Left forelimb (tissue), 1 donor: ENCODE results near the gene FTSJ3.
"Not testable (repeated sequence)": the region's sequence is repeated elsewhere in the genome, so short reads cannot be mapped to it uniquely, and the experiment has no call there.

ENCODE experiments used
- DNase-seq: peaks from one replicate; pipeline ENCODE4 v3.0.0-alpha.2; 2018; ENCODE audit warnings: low spot score

FTSJ3 gene, protein sequence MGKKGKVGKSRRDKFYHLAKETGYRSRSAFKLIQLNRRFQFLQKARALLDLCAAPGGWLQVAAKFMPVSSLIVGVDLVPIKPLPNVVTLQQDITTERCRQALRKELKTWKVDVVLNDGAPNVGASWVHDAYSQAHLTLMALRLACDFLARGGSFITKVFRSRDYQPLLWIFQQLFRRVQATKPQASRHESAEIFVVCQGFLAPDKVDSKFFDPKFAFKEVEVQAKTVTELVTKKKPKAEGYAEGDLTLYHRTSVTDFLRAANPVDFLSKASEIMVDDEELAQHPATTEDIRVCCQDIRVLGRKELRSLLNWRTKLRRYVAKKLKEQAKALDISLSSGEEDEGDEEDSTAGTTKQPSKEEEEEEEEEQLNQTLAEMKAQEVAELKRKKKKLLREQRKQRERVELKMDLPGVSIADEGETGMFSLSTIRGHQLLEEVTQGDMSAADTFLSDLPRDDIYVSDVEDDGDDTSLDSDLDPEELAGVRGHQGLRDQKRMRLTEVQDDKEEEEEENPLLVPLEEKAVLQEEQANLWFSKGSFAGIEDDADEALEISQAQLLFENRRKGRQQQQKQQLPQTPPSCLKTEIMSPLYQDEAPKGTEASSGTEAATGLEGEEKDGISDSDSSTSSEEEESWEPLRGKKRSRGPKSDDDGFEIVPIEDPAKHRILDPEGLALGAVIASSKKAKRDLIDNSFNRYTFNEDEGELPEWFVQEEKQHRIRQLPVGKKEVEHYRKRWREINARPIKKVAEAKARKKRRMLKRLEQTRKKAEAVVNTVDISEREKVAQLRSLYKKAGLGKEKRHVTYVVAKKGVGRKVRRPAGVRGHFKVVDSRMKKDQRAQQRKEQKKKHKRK

DNA sequence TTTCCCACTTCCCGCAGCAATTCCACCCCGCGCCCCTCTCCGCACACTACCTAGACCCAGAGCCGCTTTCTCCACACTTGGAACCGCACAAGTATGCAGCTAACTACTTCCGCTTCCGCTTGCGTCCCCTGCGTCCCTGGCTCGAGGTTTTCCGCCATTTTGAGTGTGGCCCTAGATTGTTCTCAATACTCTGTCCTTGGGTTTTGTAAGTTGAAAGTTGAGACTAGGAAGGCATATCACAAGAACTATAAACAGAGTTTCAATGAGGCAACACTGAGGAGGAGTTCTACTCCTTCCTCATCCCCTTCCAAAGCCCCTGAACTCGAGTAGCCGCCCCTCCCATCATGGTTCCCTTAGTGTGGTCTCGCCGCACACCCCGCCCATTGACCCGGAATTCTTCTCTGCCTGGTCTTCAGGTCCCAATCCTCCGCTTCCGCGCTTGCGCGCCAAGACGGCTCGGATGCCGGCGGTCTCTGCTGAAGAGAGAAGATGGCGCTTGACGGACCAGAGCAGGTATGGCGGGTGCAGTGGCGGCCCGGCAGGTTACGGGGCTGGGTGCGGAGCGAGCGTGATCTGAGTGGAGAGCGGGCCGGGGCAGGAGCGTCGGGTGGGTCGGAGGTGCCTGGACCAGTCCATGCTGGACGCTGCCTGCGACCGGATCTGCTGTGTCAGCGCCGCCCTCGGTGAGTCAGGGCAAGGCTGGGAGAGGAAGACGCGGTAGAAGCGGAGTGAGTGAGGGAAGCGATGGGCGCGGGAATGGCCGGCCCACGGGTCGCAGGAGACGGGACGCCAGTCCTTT lies at the start of gene FTSJ3, which contains the start of gene PSMC5:
Gene FTSJ3, minus strand, starts transcription at position 662 of the 799 bp plus-strand sequence. CDS start 761 bp downstream, outside the sequence.
Gene PSMC5, plus strand, starts transcription at position 430 of the 799 bp plus-strand sequence. Its CDS starts 60 bp downstream, at position 490.
- DNase-seq, result peak; percentile 98

DNA sequence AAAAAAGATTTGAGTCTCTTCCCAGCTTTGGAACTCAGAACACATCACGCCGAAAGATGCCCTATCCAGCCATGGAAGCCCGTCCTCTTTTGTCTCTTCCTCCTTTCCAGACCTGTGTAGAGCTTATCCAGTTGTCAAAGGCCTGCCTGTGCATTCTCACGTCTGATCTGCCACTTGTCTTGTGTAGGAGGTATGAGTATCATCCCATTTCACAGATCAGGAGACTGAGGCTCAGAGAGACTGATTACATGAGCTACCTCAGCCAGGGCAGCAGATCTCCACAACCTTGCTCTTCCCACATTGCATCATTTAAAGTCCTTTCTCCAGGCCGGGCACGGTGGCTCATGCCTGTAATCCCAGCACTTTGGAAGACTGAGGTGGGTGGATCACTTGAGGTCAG lies 47.2 kb upstream of the FTSJ3 start:
- not testable (repeated sequence) for DNase-seq

DNA sequence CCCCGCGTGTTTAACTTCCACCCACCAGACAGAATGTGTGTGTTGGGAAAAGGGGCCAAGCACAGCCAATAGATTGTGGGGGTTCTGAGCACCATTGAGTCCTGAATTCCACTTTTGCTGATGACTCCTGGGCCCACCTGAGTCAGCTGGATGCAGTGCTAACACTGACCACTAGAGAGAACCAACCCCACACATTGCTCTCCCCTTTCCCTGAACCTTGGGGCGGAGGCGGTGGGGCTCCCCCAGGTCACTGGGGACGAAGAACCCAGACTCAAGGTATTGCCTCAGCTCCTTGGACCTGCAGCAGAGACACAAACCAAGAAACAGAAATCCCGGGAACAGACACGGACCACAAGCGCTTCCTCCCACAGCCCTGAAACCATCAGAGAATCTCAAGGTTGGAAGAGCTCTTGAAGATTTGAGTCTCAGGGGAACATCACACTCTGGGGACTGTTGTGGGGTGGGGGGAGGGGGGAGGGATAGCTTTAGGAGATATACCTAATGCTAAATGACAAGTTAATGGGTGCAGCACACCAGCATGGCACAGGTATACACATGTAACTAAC lies 46.7 kb upstream of the FTSJ3 start:
- not testable (repeated sequence) for DNase-seq

DNA sequence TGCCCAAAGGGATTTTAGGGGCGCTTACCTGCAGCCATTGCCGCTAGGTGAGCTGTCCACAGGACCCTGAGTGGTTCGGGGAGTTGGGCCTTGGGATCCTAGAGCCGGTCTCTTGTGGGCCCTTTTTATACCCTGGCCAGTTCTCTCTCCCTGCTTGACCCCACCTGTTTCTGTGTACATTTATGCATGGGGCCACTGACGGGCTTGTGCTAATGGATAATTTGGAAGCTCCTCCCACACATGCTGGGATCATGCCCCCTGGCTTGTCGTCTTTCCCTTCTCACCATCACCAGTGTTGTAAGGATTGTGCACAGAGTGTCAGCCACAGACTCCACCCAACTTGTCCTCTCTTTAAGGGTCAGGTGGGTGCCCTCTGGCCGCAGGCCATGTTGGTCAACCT lies 46.1 kb upstream of the FTSJ3 start, which contains the start of gene CSH2:
Gene CSH2, minus strand, starts transcription at position 101 of the 400 bp plus-strand sequence. Its CDS starts 63 bp downstream, at position 38.
- not testable (repeated sequence) for DNase-seq

DNA sequence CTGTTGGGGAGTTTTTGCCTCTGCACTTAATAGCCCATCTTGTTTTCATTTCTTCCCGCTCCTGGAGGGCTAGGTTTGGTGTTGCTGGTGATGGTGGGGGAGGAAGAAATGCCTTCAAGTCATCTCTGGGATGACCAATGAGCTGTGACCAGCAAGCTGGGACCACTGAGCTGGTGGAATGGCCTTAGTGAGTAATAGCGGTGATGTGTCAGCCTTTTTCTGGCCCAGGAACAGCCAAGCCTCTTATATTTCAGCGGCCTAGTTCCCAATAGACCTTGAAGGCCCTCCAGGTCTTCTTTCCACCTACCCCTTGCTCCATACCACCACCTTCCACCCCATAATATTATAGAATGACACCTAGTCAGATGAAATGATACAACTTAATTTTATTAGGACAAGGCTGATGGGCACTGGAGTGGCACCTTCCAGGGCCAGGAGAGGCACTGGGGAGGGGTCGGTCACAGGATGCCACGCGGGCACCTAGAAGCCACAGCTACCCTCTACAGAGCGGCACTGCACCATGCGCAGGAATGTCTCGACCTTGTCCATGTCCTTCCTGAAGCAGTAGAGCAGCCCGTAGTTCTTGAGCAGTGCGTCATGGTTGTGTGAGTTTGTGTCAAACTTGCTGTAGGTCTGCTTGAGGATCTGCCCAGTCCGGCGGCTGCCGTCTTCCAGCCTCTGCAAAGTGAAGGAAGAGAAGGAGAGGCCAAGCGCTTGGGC lies 44.3 kb upstream of the FTSJ3 start:
- DNase-seq, result not testable (repeated sequence)

DNA sequence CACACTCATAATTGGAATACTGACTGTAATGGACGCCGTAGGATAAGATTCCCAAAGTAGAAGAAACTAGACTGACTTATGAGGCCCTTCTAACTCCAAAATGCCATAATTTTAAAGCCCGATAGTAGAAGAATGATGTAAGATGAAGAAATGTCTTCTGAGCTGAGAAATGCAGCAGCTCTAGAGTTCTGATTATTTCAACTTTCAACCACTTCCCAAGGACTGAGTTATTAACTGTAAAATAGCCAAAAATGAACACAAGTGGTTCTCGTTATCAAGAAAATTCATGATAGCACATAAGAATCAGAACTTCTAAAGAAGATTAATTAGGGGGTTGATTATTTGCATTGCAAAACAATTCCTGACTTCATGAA lies 42.8 kb upstream of the FTSJ3 start:
- not testable (repeated sequence) for DNase-seq

DNA sequence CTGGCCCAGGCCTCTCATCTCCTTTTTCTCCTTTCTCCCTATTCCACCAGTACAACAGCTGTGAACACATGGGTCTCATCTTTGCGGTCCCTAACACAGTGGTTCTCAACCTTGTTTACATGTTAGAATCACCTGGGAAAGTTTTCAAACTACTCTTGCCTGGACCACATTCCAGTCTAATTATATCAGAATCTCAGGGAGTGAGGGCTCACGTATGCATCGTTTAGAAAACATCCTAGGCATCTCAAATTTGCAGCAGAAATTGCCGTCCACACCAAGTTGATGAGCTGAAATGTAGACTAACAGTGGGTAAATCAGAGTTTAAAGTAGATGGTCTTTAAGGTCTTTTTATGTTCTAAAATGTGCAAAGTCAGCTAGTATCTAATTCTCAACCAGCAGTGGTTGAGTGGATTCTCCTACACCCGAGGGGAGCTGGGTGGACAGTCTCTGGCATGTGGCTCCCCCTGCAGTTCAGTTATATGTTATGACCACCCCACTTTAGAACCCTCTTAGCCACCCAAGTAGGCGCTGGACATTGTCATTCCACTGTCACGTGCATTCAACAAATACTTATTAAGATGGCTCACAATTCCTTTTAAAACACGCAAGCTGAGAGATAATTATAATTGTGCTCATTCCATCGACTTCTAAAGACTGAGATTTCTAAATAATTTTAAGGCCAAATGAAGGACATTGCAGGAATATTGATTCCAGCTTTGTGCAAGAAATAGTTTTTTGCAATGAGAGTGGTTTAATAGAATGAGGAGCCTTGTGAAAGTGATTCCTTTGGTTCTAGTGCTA lies 42.2 kb upstream of the FTSJ3 start:
- not testable (repeated sequence) for DNase-seq

DNA sequence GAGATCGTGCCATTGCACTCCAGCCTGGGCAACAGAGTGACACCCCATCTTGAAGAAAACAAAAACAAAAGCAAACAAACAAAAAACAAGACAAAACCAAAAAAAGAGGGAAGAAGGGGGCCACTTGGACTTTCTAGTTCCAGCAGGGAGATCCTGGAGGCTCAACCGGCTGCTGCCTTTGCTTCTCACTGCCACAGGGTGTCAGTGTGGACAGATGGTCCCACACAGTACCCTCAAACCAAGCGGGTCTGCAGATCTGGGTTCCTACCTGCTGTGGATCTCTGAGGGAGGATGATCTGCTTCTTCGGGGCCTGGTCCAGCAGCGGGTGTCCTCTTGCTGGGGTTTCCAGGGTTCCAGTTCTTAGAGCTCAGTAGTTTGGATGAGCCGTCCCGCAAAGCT lies 39.2 kb upstream of the FTSJ3 start:
- not testable (repeated sequence) for DNase-seq

DNA sequence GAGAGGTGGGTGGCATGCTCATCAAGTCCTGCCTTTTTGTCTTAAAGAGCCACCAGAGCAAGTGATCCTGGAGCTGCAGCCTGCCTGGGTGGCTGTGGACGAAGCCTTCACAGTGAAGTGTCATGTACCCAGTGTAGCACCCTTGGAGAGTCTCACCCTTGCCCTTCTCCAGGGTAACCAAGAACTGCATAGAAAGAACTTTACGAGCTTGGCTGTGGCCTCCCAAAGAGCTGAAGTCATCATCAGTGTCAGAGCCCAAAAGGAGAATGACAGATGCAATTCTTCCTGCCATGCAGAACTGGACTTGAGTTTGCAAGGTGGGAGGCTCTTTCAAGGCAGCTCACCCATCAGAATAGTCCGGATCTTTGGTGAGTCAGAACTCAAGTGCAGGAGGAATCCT lies 31.8 kb upstream of the FTSJ3 start:
- no peak for DNase-seq

DNA sequence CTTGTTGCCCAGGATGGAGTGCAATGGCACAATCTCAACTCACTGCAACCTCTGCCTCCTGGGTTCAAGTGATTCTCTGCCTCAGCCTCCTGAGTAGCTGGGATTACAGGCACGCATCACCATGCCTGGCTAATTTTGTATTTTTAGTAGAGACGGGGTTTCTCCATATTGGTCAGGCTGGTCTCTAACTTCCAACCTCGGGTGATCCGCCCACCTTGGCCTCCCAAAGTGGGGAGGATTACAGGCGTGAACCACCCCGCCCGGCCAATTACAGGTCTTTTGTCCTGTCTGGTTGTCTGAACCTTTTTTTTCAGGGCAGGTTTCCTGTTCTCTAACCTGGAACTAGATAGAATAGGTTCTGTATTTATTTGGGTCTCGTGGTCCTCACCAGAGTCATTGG lies 29.0 kb upstream of the FTSJ3 start:
- not testable (repeated sequence) for DNase-seq

DNA sequence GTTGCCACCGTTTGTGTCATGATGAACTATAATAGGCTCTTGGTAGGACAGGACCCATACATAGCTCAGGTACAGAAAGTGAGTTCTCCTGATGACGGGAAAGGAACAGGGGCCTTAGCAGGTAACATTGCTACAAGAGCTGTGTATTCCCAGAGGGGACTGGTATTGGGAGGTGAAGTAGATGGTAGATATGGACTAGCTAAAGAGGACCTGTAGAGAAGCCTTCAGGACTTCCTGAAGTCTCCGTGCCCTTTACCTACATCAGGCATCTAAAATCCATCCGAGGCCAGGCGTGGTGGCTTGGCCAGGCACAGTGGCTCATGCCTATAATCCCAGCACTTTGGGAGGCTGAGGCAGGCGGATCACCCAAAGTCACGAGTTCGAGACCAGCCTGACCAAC lies 27.7 kb upstream of the FTSJ3 start:
- no peak for DNase-seq

DNA sequence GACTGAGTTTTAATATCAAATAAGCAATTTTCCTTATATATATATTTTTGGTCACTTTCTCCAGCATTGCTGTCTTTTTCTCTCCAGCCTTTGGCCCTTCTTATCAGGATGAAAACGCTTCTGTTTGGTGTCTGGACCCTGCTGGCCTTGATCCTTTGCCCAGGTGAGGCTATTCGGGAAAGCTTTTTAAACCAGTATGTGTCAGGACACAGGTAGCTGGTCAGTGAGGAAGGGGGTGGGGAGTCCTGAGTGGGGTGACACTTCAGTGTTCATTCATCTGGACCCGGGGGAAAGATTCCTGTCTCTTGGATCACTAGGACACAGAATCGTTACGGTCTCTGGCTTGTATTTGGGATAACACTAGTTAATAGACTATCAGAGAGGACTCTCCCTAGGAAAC lies 27.2 kb upstream of the FTSJ3 start:
- no peak for DNase-seq

DNA sequence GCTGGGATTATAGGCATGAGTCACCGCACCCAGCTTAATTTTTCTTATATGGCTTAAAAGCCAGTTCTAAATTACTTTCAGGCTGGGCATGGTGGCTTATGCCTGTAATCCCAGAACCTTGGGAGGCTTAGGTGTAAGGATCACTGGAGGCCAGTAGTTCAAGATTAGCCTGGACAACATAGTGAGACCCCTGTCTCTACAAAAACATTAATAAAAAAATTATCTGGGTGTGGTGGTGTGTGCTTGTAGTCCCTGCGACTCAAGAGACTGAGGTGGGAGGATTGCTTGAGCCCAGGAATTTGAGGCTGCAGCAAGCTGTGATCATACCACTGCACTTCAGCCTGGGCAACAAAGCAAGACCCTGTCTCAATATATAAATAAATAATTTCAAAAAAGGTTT lies 25.8 kb upstream of the FTSJ3 start:
- no peak for DNase-seq

DNA sequence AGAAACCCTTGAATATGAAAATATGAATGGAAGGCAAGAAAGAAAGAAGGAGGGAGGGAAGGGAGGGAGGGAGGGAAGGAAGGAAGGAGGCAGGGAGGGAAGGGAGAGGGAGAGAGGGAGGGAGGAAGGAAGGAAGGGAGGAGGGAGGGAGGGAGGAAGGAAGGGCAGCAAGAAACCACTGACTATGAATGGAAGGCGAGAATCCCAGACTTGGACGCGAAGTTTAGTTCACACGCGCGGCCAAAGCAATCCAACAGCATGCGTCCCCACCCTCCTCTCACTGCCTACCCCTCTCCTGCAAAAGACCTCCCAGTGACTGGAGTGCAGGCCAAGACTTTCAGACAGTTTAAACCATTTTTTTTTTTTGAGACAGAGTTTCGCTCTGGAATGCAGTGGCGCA lies 22.9 kb upstream of the FTSJ3 start:
- no peak for DNase-seq

DNA sequence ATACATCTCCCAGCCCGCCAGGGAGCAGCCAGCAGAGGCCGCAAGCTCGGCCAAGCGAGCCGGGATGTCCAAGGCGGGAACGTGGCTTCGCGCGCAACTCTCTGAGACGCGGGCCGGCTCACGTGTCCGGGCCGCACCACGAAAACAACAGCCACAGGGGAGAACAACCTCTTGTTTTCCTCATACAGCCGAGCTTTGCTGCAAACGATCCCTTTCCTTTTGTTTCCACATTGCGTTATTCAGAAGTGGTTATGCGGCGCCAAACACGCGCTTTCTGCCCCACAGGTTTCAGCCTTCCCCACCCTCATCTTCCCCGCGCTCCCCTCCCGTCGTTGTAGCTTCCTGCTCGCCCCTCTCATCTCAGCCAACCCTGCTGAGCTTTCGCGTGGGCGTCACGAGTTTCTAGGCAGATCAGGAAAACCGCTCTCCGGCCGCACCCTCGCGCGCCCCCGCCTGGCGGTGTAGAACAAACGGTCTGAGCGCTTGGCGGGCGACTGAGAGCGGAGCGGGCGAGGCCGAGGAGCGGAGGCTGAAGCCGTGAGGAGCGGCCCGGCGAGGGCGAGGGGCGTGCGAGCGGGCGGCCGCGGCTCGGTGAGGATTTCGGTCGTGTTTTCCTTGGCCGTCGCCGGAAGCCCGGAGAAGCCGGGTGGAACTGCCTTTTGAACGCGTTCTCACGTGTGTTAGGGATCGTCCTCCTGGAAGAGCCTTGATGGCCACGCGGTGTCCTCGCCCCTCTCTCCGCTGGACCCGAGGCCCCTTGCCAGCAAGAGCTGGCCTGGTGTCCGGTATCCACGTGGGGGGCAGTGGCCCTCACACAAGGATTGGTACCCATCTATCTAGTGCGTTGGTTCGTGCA lies 21.6 kb upstream of the FTSJ3 start:
- peak; percentile 92 for DNase-seq

DNA sequence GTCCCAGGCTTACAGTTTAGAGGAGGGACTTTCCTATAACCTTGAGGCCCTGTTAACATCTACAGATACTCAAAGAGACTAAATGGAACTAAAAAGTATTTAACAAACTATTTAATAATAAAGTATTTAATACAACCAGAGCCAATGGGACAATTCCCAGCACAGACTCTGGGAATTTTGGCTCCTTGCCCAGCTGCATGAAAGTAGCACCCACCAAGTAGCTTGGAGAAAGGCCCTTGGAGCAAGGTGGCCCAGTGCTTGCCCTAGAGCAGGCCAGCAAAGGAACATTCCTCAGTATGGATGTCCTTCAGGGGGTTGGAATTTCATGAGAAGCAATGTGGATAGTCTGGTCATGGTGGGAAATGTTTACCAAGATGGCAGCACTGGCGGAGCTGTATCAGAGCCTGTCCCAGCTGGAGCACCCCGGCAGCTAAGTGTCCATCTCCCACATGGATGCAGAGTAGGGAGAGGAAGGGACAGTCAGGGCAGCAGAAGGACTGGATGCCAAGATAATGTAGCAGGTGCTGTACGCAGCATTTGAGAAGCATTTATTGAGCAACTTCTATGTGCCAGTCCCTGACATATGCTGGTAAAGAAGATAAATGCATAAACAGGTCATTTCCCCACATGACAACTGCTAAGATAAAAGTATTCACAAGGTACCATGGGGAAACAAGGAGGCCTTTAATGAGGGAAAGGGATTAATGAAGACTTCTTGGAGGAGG lies 20.2 kb upstream of the FTSJ3 start:
- DNase-seq, result no peak

DNA sequence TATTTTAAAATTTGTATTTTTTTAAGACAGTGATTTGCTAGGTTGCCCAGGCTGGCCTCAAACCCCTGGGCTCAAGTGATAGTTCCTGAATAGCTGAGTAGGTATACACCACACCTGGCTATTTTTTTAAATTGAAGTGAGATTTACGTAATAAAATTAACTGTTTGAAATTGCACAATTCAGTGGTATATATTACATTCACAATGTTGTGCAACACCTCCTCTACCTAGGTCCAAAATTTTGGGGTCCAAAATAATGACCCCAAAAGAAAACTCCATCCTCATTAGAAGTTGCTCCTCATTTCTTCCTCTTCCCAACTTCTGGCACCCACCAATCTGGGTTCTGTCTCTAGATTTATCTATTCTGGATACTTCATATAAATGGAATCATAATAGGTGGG lies 18.0 kb upstream of the FTSJ3 start:
- DNase-seq, result no peak

DNA sequence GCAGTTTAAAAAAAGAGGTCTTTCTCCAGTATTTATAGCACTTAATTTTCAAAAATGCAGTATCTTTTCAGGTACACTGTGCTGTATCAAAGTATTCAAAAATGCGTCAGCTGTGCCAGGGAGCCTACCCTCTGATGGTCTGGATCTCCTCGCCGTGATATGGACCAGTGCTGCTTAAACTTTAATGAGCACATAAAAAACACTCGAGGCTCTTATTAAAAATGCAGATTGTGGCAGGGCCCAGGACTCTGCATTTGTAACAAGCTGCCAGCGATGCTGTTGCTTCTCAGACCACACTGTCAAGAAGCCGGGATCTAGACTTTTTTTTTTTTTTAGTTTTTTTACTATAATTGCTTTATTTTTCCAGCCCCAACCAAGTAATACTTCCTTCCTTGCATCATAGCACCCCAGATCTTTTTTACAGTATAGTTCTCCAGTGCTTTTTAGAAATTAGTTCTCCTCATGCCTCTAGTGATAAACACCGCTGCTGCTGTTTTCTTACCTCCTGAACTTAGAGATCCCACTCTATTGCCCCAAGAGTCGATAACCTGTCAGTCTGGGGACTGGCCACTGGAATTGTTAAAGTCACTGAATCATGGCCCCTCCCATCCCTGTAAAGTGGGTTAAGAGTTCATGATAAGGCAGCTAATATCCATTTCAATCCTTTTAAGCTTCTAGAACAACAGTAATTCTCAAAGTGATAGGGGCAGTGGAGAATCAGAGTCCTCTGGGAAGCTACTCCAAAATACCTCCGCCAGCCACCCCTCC lies 16.6 kb upstream of the FTSJ3 start:
- DNase-seq, result no peak
